NB4 (cell line): Measurements from ENCODE around the gene SRRM1.
"Not testable (repeated sequence)": the region's sequence is repeated elsewhere in the genome, so short reads cannot be mapped to it uniquely, and the experiment has no call there.

ENCODE experiments used
- CTCF ChIP-seq: IDR thresholded peaks from one replicate; pipeline ENCODE4 v1.5.1; 2012; ENCODE audit warnings: low read depth, low read length
- MYC ChIP-seq: IDR thresholded peaks from 2 replicates; pipeline ENCODE4 v1.6.1; 2011; ENCODE audit warnings: low read depth, low read length

GRCh38 chr1:24706074-24706389 lies 62.9 kb downstream of the SRRM1 start:
- not testable (repeated sequence) for TF ChIP-seq CTCF, MYC
